ENCODE data around the gene ACIN1.

Gene ACIN1, protein sequence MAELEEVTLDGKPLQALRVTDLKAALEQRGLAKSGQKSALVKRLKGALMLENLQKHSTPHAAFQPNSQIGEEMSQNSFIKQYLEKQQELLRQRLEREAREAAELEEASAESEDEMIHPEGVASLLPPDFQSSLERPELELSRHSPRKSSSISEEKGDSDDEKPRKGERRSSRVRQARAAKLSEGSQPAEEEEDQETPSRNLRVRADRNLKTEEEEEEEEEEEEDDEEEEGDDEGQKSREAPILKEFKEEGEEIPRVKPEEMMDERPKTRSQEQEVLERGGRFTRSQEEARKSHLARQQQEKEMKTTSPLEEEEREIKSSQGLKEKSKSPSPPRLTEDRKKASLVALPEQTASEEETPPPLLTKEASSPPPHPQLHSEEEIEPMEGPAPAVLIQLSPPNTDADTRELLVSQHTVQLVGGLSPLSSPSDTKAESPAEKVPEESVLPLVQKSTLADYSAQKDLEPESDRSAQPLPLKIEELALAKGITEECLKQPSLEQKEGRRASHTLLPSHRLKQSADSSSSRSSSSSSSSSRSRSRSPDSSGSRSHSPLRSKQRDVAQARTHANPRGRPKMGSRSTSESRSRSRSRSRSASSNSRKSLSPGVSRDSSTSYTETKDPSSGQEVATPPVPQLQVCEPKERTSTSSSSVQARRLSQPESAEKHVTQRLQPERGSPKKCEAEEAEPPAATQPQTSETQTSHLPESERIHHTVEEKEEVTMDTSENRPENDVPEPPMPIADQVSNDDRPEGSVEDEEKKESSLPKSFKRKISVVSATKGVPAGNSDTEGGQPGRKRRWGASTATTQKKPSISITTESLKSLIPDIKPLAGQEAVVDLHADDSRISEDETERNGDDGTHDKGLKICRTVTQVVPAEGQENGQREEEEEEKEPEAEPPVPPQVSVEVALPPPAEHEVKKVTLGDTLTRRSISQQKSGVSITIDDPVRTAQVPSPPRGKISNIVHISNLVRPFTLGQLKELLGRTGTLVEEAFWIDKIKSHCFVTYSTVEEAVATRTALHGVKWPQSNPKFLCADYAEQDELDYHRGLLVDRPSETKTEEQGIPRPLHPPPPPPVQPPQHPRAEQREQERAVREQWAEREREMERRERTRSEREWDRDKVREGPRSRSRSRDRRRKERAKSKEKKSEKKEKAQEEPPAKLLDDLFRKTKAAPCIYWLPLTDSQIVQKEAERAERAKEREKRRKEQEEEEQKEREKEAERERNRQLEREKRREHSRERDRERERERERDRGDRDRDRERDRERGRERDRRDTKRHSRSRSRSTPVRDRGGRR

DNA sequence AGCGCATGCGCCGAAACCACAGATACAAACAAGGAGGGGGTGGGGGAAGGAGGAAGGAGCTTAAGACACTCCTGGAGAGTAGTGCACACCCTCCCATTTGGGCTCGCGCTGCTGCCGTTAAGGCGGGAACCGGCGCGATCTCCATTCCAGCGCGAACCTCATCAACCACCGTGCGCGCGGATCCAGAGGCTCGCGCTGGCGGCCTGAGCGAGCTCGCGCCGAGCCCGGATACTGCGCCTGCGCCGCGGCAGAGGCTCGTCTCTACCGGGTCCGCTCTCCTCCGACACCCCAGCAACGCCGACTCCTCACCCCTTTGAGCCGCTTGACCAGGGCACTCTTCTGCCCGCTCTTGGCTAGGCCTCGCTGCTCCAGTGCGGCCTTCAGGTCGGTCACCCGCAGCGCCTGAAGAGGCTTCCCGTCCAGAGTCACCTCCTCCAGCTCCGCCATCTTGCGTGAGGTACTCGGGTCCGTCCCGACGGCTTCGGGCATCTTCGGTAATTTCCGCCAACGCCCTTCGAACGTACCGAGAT lies at the start of gene ACIN1:
Gene ACIN1, minus strand, starts transcription at position 471 of the 530 bp plus-strand sequence. Its CDS starts 24 bp downstream, at position 447.
- DNase-seq: no peak

DNA sequence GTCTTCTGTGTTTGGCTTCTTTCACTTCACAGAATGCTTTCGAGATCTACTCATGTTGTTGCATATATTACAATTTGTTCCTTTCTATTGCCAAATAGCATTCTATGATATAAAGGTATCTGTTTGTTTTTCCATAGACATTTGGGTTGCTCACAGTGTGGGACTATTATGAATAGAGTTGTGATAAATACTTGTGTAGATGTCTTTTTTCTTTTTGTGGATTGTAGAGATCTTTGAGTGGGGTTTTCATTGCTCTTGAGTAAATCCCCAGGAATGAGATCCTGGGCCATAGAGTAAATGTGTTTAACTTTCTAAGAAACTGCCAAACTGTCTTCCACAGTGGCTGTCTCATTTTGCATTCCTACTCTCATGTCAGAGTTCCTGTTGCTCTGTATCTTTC lies 49.0 kb upstream of the ACIN1 start:
- DNase-seq: no peak

DNA sequence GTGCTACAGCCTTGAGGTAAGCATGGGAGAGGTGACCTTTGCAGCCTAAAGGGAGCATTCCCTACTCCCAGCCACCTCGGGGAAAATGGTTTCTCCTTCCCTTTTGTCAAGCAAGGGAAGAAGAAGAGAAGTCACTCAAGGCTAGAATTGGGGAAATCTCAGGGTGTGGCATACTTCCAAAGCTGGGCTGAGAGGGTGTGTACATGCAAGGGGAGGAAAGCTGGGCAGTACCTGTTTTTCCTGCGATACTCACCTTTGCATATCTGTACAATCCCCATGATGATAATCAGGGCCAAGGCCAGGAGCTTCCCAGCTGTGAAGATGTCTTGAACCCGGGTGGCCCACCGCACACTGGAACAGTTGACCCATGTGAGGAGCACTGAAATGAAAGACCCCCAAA lies 47.9 kb upstream of the ACIN1 start:
- DNase-seq: no peak

DNA sequence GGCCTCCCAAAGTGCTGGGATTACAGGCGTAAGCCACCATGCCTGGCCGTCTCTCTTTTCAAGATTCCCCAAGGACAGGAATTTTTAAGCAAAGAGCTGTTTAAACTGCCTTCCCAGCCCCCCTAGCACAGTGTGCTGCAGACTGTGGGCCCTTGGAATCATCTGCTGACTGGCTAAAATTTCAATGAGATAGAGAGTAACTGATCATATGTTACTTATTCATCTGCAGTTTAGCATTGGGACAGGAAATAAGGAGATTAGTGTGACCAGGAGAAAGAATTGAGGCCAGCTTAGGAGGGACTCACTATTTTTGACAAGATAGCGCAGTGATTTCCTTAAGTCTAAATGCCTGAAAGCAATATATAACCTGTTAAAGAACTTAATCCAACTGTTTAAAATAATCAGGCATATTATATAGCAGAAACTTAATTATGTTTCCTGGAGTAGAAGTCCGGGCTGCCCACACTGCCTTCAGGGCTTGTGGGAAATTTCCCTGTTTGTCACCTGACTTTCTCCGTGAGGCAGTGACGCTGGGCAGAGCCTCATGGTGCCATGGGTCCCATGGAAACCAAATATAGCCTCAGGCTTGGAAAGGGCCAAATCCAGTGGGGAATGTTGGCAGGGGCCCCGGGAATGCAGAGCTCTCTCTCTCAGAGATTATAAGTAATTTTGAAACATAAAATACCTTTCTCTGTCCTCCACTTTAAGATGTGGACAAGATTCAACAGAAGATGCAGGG lies 46.9 kb upstream of the ACIN1 start:
- no peak for DNase-seq

DNA sequence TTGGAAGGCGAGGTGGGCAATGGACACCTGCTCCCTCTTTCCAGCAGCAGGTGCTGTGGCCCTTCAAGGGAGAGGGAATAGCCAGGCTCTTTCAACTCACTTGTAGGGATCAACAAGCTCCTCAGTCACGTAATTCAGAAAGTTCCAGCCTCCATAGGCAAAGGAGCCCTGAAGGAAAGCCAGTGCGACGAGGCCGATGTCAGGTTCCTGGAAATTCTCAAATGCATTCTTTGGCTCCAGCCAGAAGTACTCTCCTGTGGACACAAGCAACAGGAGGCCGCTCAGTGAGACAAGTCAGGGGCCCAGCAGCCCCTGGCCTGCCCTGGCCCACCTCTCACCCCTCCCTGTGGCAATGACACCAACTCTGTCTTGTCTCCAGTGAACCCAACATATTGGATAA lies 45.4 kb upstream of the ACIN1 start:
- DNase-seq: no peak

- no peak for DNase-seq
Measured at GRCh38 chr14:23139874-23140273, 44.9 kb upstream of the ACIN1 start.

- DNase-seq: no peak
Measured at GRCh38 chr14:23137813-23138535, 43.0 kb upstream of the ACIN1 start.

GRCh38 chr14:23137192-23137812 lies 42.4 kb upstream of the ACIN1 start:
- DNase-seq: no peak

- DNase-seq: no peak
Measured at GRCh38 chr14:23136566-23137133, 41.7 kb upstream of the ACIN1 start.

DNA sequence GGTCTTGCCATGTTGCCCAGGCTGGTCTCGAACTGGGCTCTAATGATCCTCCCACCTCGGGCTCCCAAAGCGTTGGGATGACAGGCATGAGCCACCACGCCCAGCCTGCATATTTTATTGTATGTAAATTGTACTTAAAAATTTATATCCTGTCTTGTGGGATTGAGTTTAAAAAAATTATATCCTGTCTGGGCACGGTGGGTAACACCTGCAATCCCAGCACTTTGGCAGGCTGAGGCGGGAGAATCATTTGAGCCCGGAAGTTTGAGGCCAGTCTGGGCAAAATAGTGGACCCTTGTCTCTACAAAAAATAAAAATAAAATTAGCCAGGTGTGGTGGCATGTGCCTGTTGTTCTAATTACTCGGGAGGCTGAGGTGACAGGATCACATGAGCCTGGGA lies 38.0 kb upstream of the ACIN1 start:
- DNase-seq: no peak

DNA sequence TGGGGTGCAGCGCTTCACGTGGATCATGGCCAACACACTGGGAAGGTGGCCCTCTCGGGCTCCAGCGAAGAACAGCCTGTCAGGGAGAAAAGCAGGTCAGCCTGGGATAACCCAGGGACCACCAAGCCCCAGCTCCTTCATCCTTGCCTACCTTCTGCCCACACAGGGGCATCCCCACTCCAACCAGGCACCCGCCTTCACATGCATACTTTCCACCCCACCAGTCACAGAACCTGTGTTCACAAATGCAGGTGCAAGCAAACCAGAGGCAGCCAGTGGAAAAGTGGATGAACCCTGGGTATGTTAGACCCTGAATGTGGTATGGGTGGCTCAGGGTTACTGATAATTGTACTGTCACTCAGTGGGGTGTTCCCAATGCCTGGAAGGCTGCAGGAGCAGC lies 36.5 kb upstream of the ACIN1 start:
- no peak for DNase-seq

DNA sequence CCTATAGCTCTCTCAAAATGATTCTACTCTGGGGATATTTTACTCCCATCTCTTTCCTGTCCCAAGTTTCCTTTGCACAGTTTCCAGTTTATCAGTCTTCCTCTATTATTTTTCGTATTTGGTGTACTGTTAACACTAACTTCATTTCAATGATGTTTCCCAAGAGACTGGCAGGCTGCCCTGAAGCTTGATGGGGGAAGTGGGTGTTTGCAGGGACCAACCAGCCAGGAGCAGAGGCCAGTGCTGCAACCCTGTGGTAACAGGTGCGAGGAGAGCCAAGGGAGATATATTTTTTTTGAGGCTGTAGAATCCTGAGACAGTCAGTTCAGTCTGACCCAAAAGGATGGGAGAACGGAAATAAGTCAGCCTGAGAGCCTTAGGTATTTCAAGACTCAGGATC lies 35.9 kb upstream of the ACIN1 start:
- no peak for DNase-seq

- no peak for DNase-seq
Measured at GRCh38 chr14:23129759-23130316, 34.9 kb upstream of the ACIN1 start.

- DNase-seq: no peak
Measured at GRCh38 chr14:23128969-23129758, 34.2 kb upstream of the ACIN1 start.

GRCh38 chr14:23127861-23128260 lies 32.9 kb upstream of the ACIN1 start:
- no peak for DNase-seq

DNA sequence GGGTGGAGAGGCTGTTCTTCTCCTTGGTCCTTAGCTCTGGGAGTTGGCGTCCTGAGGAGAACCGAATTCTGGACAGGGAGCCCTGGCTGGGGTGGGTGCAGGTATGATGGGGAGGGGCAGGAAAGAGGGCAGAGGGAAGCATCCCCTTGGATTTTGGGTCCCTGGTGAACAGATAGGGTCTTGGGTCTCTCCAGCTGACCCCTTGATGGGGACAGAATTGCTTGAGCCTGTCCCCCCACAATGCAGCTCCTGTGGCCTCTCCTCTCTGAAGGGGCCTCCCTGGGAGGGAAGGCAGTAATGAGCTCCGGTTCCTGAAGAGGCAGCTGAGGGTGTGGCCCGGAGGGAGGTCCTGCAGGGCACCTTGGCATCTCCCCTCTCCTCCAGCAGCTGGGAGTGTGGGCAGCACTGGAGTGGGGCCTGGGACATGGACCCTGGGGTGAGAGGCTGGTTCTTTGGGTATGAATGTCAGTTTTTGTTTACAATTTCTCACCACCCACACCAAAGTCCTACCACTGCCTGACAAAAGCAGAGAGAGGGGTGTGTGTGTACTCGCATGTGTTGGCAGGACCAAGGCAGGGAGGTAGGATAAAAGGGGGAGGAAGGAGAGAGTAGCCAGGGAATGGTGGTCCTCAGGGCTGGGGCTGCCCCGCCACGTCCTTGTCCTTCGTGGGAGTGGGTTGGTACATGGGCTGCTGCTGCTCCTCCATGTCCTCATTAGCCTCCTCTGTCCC lies 31.8 kb upstream of the ACIN1 start:
- no peak for DNase-seq

DNA sequence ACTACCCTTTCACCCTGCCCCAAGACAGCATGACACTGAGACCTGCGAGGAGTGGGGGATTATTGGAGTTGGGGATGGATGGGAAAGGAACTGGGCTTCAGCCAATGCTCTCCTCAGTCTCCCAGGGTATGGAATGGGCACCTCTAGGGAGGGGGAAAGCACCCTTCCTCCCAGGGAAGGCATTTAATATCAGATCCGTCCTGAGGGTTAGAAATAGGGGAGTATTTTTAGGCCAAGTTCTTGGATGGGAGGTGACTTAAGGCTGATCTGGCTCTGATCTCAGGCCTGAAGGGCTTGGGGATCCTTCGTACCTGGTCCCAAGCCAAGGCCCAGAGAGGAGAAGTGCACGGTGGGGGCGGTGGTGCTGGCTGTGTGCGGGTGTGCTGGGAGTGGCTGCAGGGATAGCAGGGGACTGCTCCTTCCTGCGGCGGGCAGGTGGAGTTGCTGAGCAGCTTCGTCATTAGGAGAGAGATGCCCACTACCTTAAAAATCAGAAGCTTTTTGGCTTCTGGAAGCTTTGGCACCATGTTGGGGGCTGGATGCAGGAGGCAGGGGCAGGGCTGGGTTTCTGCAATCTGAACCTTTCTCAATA lies 31.1 kb upstream of the ACIN1 start:
- no peak for DNase-seq

GRCh38 chr14:23125011-23125410 lies 30.1 kb upstream of the ACIN1 start:
- DNase-seq: no peak
